GM19463 (cell line): ENCODE data around the gene MYO1G.

Source experiments
- ATAC-seq: cut with Tn5 transposase; IDR thresholded peaks from one replicate; pipeline ENCODE4 v1.9.1; 2021; ENCODE audit warnings: mild to moderate bottlenecking, moderate library complexity; ENCODE audit not compliant: unreplicated experiment

MYO1G gene

DNA sequence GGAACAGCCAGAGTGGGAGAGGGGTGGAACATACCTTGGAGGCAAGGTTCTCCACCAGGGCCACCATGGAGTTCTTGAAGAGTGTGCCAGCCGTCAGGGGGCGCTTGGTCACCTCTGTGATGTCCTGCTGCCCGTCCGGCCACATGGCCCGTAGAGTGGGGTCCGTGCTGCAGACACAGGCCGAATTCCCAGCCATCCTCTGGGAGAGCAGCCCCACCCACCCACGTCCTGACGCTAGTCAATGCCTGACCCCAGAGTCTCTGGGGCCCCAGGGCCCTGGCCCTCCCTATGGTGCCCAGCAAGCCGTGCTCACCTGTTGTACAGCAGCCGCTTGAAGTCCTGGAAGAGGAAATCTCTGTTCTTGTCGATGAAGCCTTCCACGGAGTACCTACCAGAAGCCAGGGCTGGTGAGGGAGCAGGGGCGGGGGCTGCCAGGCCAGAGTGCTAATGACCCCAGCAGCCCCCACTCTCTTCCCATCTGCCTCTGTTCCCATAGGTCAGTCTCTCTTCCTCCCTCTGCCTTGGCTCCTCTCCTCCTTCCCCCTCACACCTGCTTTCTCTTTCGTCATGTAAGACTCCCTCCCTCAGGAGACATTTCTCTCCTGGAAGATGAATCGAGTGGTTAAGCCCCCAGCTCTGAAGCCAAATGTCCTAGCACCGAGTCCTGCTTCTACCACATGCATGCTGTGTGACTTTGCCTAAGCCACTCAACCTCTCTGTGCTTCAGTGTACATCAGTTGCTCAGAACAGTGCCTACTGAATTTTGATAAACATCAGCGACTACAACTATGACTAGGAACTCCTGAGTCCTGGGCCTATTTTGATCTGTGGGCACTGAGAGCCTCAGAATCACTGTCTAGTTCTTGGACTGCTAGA is 11.0 kb downstream of the MYO1G start:
- ATAC-seq, result no peak

DNA sequence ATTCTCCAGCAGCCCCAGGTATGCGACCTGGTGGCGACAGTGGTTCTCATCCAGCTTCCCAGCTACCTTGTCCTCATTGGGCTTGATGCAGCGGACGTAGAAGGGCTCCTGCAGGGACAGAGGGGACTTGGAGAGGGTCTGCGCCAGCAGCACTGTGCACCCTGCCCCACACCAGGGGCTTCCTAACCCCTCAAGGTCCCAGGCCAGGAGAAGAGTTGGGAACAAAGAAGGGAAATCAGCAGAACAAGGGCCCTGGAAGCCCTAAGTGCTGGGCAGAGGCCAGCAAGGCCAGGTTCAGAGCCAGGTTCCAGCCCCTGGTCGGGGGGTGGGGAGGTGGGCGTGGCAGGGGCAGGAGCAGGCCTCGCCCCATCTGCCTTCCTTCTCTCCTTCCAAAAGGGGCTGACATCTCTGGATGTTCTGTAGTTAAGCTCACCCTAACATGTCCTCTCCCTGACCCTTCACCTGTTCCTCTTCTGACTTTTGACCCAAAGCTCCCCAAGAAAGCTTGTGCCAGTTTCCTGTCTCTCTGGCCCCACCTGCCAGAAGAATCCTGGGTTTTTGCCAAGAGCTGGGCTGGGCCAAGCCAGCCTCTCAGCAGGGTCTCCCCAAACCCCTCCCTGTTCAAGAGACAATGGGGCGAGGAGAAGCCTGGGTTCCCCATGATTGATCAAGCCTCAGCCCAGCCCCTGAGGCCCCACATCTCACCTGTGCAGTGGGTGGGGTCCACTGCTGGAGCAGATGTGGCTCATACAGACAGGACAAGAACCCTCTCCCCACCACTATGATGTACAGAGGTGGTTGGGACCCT is 11.9 kb downstream of the MYO1G start:
- ATAC-seq, result no peak

DNA sequence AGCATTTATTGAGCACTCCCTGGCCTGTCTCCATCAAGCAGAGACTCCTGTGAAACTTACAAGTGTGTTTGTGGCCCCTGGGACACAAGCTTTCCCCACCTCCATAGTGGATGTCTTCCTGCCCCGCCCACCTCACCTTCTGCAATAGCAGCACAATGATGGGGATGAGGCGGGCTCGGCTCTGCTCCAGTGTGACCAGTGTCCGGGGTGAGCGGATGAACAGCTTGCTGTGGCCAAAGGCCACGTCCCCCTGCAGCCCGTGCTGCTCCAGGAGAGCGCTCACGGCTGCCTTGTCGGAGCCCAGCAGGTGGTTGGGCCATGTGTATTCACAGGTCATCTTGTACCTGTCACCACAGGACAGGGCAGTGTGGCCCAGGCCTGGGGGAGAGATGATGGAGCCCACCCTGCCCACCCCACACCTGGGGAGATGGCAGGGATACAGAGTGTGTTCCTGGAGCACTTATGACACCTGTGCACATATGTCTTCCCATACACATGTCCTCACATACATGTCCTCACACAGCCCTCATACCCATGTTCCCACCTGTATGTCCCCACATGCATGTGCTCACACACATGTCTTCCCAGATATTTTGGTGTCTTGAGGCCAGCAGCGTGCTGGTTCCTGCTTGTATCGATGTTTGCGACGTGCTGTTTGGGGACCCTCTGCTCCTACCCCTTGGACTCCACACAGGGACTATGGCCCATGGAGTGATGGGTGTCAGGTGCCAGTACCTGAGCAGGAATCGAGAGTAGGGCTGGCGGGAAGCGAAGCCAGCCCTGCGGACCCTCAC is 12.7 kb downstream of the MYO1G start:
- no peak for ATAC-seq

DNA sequence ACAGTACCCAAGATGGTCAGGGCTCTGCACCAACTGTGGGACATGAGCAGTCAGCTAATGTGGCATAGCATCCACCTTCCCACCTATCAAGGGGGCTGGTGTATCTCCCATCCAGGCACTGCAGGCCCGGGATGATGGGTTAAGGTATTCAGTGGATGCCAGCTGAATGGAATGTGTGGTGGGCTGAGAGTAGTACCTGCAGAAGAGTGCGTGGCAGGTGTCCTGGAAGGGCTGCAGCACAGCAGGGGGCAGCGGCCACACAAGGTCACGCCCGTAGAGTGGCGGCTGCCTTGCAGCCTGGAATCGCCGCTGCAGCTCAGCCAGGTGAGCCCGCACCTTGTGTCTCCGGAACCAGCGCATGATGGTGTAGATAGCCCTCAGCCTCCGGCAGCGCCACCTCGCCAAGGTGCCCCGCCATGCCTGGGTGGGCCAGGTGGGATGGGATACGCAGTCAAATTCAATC is 13.3 kb downstream of the MYO1G start:
- no peak for ATAC-seq

DNA sequence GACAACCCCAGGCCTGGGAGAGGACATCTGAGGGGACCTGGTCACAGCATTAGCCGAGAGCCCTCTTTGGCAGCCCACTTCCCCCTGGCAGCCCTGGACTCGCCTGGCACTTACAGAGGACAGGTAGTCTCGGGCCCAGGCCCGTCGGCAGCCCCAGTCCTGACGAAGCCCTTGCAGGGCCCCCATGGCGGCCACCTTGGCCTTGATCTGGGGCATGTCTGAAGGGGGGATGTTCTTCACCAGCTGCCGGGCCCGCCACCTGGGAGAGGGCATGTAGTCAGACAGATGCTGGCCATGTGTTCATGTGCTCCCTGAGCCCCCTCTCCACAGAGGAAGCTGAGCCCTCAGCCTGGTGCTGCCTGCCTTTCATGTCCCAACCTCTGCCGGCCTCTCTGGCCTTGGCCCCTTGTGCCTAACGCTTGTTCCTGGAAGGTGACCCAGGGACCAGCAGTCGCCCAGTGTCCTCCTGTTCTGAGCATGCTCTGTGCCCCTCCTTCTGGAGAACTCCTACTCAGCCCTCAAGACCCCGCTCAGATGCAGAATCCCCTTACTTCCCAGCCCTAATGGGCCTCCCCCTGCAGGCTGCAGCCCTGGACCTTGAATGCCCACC is 13.9 kb downstream of the MYO1G start:
- no peak for ATAC-seq

DNA sequence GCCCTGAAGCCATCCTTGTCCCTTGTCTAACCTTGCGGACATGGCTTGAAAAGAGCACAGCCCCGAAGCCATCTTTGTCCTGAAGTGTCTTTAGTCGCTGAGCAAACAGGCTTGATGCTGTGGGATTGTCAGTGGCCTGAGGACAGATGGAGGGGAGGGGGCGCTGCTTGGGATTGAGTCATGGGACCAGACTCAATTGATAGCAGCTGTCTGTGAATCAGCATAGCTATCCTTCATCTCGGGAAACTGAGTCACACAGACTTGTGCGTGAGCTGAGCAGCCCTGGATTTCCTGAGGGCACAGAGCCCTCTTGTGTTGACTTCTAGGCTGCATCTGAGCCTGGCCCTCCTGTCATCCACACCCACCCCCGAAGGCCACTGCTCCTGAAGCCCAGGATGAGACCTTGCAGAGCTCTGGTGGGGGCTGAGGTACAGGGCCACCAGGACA is 14.4 kb downstream of the MYO1G start:
- no peak for ATAC-seq

DNA sequence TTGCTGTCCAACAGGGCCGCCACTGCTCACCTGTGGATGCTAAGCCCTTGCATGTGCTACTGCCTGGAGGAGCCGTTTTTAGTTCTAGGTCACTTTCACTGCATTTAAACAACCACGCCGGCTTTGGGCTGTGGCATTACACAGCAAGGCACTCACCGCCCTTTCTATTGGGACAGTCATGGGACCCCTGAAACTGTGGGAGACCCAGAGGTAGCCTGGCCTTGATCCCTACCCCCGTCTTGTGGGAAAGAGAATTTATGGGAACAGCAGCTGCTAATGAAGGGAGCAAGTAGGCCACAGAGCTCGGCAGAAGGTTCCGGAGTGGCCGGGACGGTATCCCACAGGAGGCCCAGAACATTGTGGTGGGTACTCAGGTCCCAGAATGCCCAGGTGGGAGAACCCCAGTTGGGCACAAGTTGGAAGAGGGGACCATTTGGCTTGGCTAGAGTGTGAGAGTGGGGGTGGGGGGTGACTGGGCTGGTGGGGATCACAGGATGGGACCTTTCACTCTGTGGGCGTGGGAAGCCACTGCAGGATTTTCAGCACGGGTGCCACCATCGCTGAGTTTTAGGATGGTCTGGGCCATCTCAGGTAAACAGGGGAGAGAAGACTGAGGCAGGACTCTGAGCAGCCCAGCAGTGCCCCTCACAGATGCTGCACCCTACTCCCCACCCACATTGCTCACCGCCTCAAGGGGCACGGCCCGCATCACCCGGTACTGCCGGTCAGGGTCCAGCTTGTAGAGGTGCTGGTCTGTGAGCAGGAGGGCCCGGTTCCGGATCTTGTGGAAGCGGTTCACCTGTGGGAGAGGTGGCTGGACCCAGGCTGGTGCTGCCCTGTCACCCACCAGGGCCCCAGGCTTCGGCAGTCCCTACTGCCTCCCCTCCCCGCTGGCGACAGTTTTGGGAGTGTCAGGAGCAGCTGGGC is 15.2 kb downstream of the MYO1G start:
- no peak for ATAC-seq

DNA sequence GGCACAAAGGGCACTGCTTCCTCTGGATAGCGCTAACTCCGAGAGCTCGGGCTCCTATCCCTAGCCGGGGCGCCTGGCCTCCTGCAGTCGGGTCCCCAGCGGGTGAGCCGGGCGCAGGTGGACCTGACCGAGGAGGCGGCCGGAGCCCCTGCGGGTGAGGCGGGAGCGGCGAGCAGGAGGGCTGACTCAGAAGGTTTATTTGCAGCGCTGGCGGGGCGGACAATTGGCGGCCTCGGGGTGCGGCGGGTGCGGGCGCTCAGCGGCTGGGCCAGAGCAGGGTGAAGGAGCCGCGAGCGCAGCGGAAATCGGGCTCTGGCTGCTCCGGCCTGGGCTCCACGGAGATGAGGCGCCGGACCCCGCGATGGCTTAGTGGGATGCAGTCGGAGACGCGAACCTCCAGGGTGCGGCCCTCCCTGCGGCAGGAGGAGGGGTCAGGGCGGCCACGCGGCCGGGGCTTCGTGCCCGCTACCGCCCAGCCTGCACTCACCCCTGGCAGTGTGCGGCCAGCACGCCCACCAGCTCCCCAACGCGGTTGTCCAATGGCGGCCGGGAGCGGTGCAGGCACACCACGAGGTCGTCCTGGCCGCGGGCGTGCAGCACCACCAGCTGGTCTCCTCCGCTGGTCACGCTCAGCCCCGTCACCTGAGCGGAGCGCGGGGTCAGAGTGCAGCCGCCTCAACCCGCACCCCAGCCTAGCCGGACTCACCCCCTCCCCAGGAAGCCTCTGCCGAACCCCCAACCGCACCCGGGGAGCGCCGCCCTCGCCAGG is 16.1 kb downstream of the MYO1G start:
- no peak for ATAC-seq

DNA sequence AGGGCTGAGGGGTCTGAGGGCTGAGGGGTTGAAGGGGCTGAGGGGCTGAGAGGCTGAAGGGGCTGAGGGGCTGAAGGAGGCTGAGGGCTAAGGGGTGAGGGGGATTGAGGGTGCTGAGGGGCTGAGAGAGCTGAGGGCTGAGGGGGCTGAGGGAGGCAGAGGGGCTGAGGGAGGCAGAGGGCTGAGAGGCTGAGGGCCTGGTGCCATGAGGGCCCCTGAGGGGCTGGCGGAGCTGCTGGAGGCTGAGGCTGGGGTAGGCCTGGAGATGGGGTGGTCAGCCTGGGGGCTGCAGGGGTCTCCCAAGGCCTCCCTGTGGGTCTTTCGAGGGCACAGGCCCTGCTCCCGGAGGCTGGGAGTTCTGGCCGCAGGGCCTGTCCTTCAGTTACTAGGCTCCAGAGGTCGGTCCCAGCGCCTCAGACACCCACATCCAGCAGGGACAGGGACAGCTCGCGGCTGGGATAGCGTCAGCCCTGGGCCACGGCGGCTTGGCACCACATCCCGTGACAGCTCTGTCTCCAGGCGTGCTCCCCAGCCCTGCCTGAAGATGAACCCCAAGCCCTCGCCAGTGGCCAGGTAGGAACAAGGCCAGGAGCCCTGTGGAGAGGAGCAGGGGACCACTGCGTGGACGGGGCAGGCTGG is 16.9 kb downstream of the MYO1G start:
- ATAC-seq, result no peak

DNA sequence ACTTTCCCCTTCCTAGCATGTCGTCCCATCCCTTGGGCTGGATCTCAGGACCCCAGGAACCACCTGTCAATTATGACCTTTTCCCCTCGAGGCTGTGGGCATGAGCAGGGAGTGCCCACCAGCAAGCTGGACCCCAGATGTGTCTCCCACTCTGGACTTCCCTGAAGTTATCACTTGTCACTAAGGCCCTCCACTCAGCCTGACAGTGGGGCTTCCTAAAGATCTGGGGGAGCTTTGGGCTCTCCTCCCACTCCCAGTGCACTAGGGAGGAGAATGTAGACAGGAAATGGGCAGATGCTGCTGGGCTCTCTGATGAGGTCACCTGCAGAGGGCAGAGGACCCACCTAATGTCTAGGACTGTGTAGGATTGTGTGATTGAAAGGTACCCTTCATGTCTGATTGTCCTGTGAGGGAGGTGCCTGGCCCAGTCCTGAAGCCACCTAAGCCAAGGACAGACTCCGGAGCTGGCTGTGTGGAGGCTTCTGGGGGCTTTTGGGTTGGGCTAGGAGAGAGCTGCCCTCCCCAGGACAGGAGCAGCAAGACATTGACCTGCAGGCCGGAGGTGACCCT is 18.7 kb downstream of the MYO1G start:
- ATAC-seq, result no peak

DNA sequence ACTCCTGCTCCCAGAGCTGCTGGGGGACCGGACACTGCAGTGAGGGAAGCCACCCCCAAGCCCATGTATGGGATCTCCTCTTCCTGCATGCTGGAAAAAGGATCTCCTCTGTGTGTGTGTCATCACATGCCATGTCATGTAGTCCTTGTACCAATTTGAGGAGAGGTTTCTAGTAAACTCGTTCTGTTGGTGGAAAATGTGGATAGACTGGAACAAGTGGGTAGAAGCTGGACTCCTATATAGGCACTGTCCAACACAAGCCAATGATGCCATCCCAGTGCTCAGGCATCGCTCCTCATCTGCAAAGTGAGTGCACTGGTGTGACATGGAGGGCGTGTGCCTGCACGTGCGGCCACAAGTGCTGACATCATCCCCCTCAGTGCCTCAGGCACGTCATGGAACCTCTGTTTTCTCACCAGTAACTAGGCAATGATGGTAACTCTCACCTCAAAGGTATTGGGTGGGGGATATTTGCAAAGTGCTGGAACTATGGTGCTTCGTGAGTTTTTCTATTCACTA is 19.3 kb downstream of the MYO1G start:
- no peak for ATAC-seq

DNA sequence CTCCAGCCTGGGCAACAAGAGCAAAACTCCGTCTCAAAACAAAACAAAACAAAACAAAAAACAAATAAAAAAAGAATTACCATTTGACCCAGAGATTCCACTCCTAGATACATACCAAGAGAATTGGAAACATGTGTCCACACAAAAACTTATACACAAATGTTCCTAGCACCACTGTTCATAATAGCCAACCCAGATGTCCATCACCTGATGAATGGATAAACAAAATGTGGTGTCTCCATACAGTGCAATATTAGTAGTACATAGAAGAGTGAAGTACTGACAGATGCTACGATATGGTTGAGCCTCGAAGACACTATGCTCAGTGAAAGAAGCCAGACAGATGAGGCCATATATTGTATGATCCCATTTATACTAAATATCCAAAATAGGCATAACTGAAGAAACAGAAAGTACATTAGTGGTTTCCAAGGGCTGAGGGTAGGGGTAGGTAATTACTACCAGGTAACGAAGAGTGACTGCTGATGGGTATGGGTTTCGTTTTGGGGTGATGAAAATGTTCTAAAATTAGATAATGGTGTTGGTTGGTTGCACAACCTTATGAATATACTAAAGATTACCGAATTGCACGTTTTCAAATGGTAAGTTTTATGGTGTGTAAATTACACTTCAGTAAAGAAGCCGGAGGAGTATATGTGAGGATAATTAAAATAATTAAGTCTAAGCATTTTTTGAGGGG is 20.0 kb downstream of the MYO1G start:
- no peak for ATAC-seq

DNA sequence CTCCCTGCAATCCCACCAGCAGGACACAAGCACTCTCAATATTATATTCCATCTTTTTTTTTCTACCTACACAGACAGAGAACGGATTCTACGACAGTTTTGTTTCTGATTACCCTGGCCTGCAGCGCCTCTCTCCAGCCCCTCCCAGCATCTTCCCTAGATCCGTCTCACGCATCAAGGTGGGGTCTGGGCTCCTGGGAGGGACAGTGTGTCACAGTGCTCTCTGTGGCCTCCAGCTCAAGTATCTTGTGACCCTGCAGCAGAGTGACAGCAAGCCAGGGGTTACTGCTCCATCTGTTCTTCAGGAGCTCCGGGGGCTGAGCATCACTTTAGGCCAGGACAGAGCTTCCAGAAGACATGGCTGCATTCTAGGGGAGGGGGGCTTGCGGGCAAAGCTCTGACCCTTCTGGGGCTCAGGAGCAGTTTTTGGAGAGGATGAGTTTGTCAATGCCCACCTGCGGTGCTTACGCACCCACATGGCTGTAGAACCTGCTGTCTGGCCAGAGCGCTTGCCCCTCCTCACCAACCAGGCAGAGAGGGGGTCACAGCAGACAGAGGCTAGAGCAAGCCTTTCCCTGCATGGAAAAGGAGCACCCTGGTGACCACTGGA is 22.6 kb downstream of the MYO1G start:
- ATAC-seq, result no peak

DNA sequence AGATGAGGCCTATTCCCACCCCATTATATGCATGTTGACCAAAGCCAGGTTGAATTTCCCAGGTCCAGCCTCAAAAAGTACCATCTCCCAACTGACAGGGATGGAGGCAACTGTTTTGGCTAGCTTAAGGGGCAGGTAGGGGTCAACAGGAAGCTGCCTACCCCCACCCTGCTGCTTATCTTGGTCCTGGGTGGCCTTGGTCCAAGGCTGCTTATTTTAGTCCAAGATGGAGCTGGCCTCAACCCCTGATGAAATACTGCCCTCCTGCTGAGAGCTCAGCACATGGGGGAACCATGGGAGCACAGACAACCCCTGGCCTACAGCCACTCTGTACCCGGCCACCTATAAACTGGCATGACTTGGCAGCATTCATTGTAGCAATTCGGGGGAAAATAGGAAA is 23.1 kb downstream of the MYO1G start:
- ATAC-seq, result no peak

DNA sequence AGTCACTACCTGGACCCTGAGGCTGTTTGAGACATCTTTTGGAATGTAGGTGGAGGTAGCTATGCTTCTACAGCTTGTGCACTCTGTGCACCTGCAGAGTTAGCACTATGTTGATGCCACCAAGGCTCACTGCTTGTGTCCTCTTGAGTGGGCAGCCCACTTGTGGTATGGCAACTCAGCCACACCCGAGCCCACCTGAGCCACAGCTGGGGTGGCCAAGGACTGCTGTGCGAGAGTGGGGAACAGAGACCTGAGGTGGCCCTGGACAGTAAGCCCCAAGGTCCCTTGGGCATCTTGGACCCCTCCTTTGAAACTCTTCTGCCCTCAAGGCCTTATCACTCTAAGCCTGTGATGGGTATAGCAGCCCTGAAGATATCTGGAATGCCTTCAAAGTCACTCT is 25.7 kb downstream of the MYO1G start:
- ATAC-seq, result no peak

DNA sequence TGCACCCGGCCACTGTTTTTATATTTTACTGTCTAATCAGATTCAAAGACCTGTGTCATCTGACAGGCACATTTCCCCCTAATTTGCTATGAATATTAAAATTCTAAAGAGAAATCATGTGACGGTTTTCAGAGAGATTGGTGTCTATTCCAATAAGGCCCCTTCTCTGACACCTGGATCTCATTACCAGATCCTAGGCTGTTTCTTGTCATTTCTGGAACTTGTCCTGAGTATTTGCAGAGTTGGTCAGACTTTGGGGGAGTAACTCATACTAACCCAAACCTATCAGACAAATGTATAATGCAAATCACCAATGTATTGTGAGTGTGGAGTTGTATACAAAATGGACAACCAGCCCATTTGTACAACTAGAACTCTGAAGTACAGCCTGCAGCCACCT is 29.5 kb downstream of the MYO1G start:
- ATAC-seq, result no peak

DNA sequence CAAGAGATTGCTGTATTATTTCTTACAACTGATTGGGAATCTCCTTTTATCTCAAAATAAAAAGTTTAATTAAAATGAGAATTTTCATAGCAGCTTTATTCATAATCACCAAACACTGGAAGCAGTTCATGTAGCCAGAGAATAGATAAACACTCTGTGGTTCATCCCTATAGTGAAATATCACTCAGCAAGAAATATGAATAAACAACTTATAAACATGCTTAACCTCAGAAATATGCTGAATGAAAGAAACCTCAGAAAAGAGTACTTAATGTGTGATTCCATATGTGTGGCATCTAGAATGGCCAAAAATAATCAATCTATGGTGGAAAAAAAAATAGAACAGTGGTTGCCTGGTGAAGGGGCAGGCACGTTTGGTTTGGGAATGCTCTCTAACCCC is 33.3 kb downstream of the MYO1G start:
- ATAC-seq, result no peak
